IMR-90 (cell line): ENCODE measurements around the gene AVP. TPM values are rescaled to one million over a fixed set of nuclear protein-coding genes. Genes with fewer than 3 reads are reported as not detected.

Source experiments
- ATAC-seq: fragments of 200-7000 bp; cut with Tn5 transposase; 2 replicates; pipeline ENCODE4 v1.9.1; 2020; ENCODE audit warnings: low read depth, mild to moderate bottlenecking, moderate library complexity
- BruUV-seq: library from RNA; stranded (reverse); fragments of 400-500 nt; replicated peaks from 2 replicates; lab custom pipeline; 2021; lab: Mats Ljungman, UMichigan
- CTCF ChIA-PET: fragments of 300-600 bp; formaldehyde crosslinking; extraction: SDS; loops from one replicate; lab custom pipeline; 2021; ENCODE audit warnings: antibody characterized with exemption; lab: Yijun Ruan, JAX
- POLR2A ChIA-PET: fragments of 300-600 bp; sonication (Branson Sonifier 250); formaldehyde crosslinking; loops from one replicate; lab custom pipeline; 2022; ENCODE audit warnings: antibody characterized with exemption; ENCODE audit not compliant: unreplicated experiment; lab: Charles Lee
- DNase-seq: peaks from one replicate; pipeline ENCODE4 v3.0.0; 2013
- H2AFZ ChIP-seq: replicated peaks from 2 replicates; pipeline ENCODE3; 2013; ENCODE audit warnings: low read length, mild to moderate bottlenecking; ENCODE audit not compliant: poor library complexity
- H2AK5ac ChIP-seq: 2 replicates; pipeline ENCODE4 v1.6.1; 2013; ENCODE audit warnings: low read depth, low read length, inconsistent platforms
- H2AK9ac ChIP-seq: replicated peaks from 2 replicates; pipeline ENCODE3; 2013; ENCODE audit warnings: mild to moderate bottlenecking, low read depth, low read length, moderate library complexity; ENCODE audit not compliant: poor library complexity
- H2BK120ac ChIP-seq: 2 replicates; pipeline ENCODE4 v1.6.1; 2013; ENCODE audit warnings: low read depth, low read length, inconsistent platforms
- H2BK15ac ChIP-seq: 3 replicates; pipeline ENCODE4 v1.6.1; 2013; ENCODE audit warnings: low read depth, low read length, inconsistent platforms
- H2BK20ac ChIP-seq: 2 replicates; pipeline ENCODE4 v1.6.1; 2013; ENCODE audit warnings: low read depth, mild to moderate bottlenecking, inconsistent platforms, low read length, moderate library complexity
- H2BK5ac ChIP-seq: 2 replicates; pipeline ENCODE4 v1.6.1; 2013; ENCODE audit warnings: mild to moderate bottlenecking, low read depth, low read length, inconsistent platforms; ENCODE audit not compliant: poor library complexity, severe bottlenecking
- H3K14ac ChIP-seq: replicated peaks from 2 replicates; pipeline ENCODE4 v1.6.1; 2013; ENCODE audit warnings: low read depth, low read length, inconsistent platforms
- H3K18ac ChIP-seq: 2 replicates; pipeline ENCODE4 v1.6.1; 2013; ENCODE audit warnings: low read depth, low read length, control low read depth
- H3K23ac ChIP-seq: 2 replicates; pipeline ENCODE4 v1.6.1; 2013; ENCODE audit warnings: low read depth, low read length, inconsistent platforms
- H3K27ac ChIP-seq: 2 replicates; pipeline ENCODE4 v1.5.1; 2013; ENCODE audit warnings: mild to moderate bottlenecking, control low read depth, low read length; ENCODE audit not compliant: insufficient read depth
- H3K27me3 ChIP-seq: 2 replicates; pipeline ENCODE4 v1.6.1; 2013; ENCODE audit warnings: low read length; ENCODE audit not compliant: control insufficient read depth, insufficient read depth
- H3K36me3 ChIP-seq: 2 replicates; pipeline ENCODE4 v1.6.1; 2013; ENCODE audit warnings: low read length, mixed read lengths; ENCODE audit not compliant: control insufficient read depth, insufficient read depth
- H3K4ac ChIP-seq: 2 replicates; pipeline ENCODE4 v1.6.1; 2013; ENCODE audit warnings: low read depth, low read length, inconsistent platforms
- H3K4me1 ChIP-seq: 2 replicates; pipeline ENCODE4 v1.6.1; 2013; ENCODE audit warnings: low read length, mixed read lengths; ENCODE audit not compliant: control insufficient read depth, insufficient read depth
- H3K4me2 ChIP-seq: 2 replicates; pipeline ENCODE4 v1.6.1; 2013; ENCODE audit warnings: low read depth, mild to moderate bottlenecking, control low read depth, low read length, moderate library complexity
- H3K4me3 ChIP-seq: 2 replicates; pipeline ENCODE4 v1.5.1; 2013; ENCODE audit warnings: low read depth, mild to moderate bottlenecking, control low read depth, low read length, moderate library complexity; ENCODE audit not compliant: insufficient read depth
- H3K56ac ChIP-seq: 2 replicates; pipeline ENCODE4 v1.6.1; 2013; ENCODE audit warnings: low read length, inconsistent platforms; ENCODE audit not compliant: insufficient read depth; ENCODE audit errors: extremely low read depth
- H3K79me1 ChIP-seq, 2 experiments: 2 replicates each; pipeline ENCODE4 v1.6.1; 2013; ENCODE audit warnings: low read length in 2 of 2, inconsistent platforms in 1 of 2, low read depth in 1 of 2
- H3K9ac ChIP-seq: 2 replicates; pipeline ENCODE4 v1.6.1; 2013; ENCODE audit warnings: low read depth, low read length, control low read depth
- H3K9me1 ChIP-seq: 2 replicates; pipeline ENCODE4 v1.6.1; 2013; ENCODE audit warnings: low read length, inconsistent platforms; ENCODE audit not compliant: insufficient read depth
- H3K9me3 ChIP-seq: 2 replicates; pipeline ENCODE4 v1.6.1; 2013; ENCODE audit warnings: low read length; ENCODE audit not compliant: control insufficient read depth, insufficient read depth
- H4K20me1 ChIP-seq: 2 replicates; pipeline ENCODE4 v1.6.1; 2013; ENCODE audit warnings: low read length, inconsistent platforms; ENCODE audit not compliant: insufficient read depth
- H4K5ac ChIP-seq: 2 replicates; pipeline ENCODE4 v1.6.1; 2013; ENCODE audit warnings: mild to moderate bottlenecking, low read depth, low read length, control low read depth
- H4K8ac ChIP-seq, 2 experiments: 2 replicates each; pipeline ENCODE4 v1.6.1; 2013; ENCODE audit warnings: low read depth in 2 of 2, low read length in 2 of 2, control low read depth in 1 of 2, inconsistent platforms in 1 of 2
- H4K91ac ChIP-seq: 2 replicates; pipeline ENCODE4 v1.6.1; 2013; ENCODE audit warnings: low read depth, low read length, inconsistent platforms; ENCODE audit not compliant: insufficient read depth
- BHLHE40 ChIP-seq: fragments of 150-350 bp; IDR thresholded peaks from 2 replicates; pipeline ENCODE4 v1.6.1; 2016; ENCODE audit warnings: mild to moderate bottlenecking, low read depth, low read length
- CEBPB ChIP-seq: IDR thresholded peaks from 2 replicates; pipeline ENCODE4 v1.6.1; 2012; ENCODE audit warnings: low read depth, low read length, improper control_type of control experiment
- CHD1 ChIP-seq: IDR thresholded peaks from 2 replicates; pipeline ENCODE4 v1.6.1; 2012; ENCODE audit warnings: low read depth, low read length, improper control_type of control experiment
- FOS ChIP-seq: fragments of 150-350 bp; IDR thresholded peaks from 2 replicates; pipeline ENCODE4 v1.6.1; 2016; ENCODE audit warnings: low read depth, low read length
- MAFK ChIP-seq: IDR thresholded peaks from 2 replicates; pipeline ENCODE4 v1.6.1; 2012; ENCODE audit warnings: low read depth, low read length, improper control_type of control experiment
- MAZ ChIP-seq: IDR thresholded peaks from 2 replicates; pipeline ENCODE4 v1.6.1; 2012; ENCODE audit warnings: low read depth, mild to moderate bottlenecking, low read length, improper control_type of control experiment, moderate library complexity, borderline replicate concordance
- MXI1 ChIP-seq: IDR thresholded peaks from 2 replicates; pipeline ENCODE4 v1.6.1; 2012; ENCODE audit warnings: low read depth, mild to moderate bottlenecking, low read length, moderate library complexity, borderline replicate concordance
- NFE2L2 ChIP-seq: fragments of 150-350 bp; IDR thresholded peaks from 2 replicates; pipeline ENCODE4 v1.6.1; 2016; ENCODE audit warnings: low read depth, mild to moderate bottlenecking, low read length
- RCOR1 ChIP-seq: IDR thresholded peaks from 2 replicates; pipeline ENCODE4 v1.6.1; 2012; ENCODE audit warnings: mild to moderate bottlenecking, low read length, improper control_type of control experiment; ENCODE audit not compliant: insufficient replicate concordance
- RFX5 ChIP-seq: IDR thresholded peaks from 2 replicates; pipeline ENCODE4 v1.8.0; 2012; ENCODE audit warnings: low read depth, mild to moderate bottlenecking, low read length, moderate library complexity
- SMC3 ChIP-seq: fragments of 150-350 bp; IDR thresholded peaks from 2 replicates; pipeline ENCODE4 v1.6.1; 2016; ENCODE audit warnings: low read depth, mild to moderate bottlenecking, antibody characterized with exemption, low read length, moderate library complexity
- WGBS, 2 experiments: methylation state at CpG; one replicate each; pipeline versions ENCODE4 v1.1.5 to v1.1.7; 2013; ENCODE audit warnings: missing lambda C conversion rate in 2 of 2; ENCODE audit not compliant: insufficient read length in 1 of 2; ENCODE audit errors: extremely low coverage in 2 of 2; 5-methylcytosine and 5-hydroxymethylcytosine counted together
- dilution Hi-C: fragments of 300-500 bp; cut with HindIII; formaldehyde crosslinking; loops from one replicate; pipeline ENCODE4 v1.14.3; 2018; ENCODE audit warnings: low sequenced_read_pairs; ENCODE audit not compliant: unreplicated experiment
- in situ Hi-C: fragments of 300-500 bp; cut with MboI; formaldehyde crosslinking; loops from 3 replicates; pipeline ENCODE4 v1.14.3; 2019; ENCODE audit warnings: low sequenced_read_pairs, inconsistent platforms, mixed read lengths
- intact Hi-C: fragments of 100-400 bp; cut with micrococcal nuclease; formaldehyde crosslinking; loops from 2 replicates; pipeline ENCODE4 v1.10.0; 2022
- polyA plus RNA-seq, 3 experiments: library from polyadenylated mRNA; depleted of rRNA; stranded (reverse); fragments of >200 nt; gene quantifications; 2 replicates each; pipeline ENCODE4 v1.2.3, GENCODE V29; 2012; ENCODE audit warnings: low replicate concordance in 1 of 3
- total RNA-seq: library from RNA; depleted of rRNA; stranded (reverse); fragments of >200 nt; gene quantifications from 2 replicates; pipeline ENCODE4 v1.2.3, GENCODE V29; 2012
- TF ChIP-seq, protein P1 (sequence below): conservative IDR thresholded peaks from 2 replicates; pipeline ENCODE4 v1.5.1; 2012; ENCODE audit warnings: mild to moderate bottlenecking, low read depth, low read length, improper control_type of control experiment
- TF ChIP-seq, protein P2 (sequence below): fragments of 150-350 bp; IDR thresholded peaks from 2 replicates; pipeline ENCODE4 v1.6.1; 2016; ENCODE audit warnings: low read depth, mild to moderate bottlenecking, low read length, moderate library complexity, borderline replicate concordance
- TF ChIP-seq, protein P3 (sequence below): fragments of 150-350 bp; IDR thresholded peaks from 2 replicates; pipeline ENCODE4 v1.6.1; 2017; ENCODE audit warnings: mild to moderate bottlenecking, antibody characterized with exemption, low read length, low read depth

Gene AVP
- total and polyA plus RNA-seq, 2 of the 4 experiments (the other 2 are of a cell fraction), result not detected

DNA sequence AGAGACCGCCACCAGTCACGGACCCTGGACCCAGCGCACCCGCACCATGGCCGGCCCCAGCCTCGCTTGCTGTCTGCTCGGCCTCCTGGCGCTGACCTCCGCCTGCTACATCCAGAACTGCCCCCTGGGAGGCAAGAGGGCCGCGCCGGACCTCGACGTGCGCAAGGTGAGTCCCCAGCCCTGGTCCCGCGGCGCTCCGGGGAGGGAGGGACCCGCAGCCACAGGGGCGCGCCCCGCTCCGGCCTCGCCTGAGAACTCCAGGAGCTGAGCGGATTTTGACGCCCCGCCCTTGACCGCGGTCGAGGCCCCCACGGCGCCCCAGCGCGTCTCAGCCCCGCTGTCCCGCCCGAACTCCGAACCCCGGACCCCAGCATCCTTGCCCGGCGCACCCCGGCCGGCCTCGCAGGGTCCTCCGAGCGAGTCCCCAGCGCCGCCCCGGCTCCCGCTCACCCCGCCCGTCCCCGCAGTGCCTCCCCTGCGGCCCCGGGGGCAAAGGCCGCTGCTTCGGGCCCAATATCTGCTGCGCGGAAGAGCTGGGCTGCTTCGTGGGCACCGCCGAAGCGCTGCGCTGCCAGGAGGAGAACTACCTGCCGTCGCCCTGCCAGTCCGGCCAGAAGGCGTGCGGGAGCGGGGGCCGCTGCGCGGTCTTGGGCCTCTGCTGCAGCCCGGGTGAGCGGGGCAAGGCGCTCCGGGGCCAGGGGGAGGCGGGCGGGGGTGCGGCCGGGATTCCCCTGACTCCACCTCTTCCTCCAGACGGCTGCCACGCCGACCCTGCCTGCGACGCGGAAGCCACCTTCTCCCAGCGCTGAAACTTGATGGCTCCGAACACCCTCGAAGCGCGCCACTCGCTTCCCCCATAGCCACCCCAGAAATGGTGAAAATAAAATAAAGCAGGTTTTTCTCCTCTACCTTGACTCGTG, 12.7 kb downstream of the AVP start, which contains the start of gene OXT:
Gene OXT, plus strand, starts transcription at position 11 of the 920 bp plus-strand sequence. Its CDS starts 36 bp downstream, at position 47.
- Histone ChIP-seq H4K91ac (no peak within 1 kb of the TSS), H3K9ac (no peak within 1 kb of the TSS), H2BK15ac (no peak within 1 kb of the TSS), H3K9me3 (no peaks in the 10 kb centered on the region), H3K4ac (no peak within 1 kb of the TSS), H3K4me1 (peaks cover 2% of the 10 kb centered on the region), H3K23ac (no peak within 1 kb of the TSS), H2AK9ac (no peak within 1 kb of the TSS), H2BK5ac (no peak within 1 kb of the TSS), H4K20me1 (no peaks in the 10 kb centered on the region), H4K5ac (no peak within 1 kb of the TSS), H3K27me3 (peaks cover 32% of the 10 kb centered on the region), H4K8ac (no peak within 1 kb of the TSS), H2BK20ac (no peak within 1 kb of the TSS), H2BK120ac (no peak within 1 kb of the TSS), H3K14ac (no peak within 1 kb of the TSS), H2AFZ (peak within 1 kb of the TSS; percentile 75), H3K18ac (no peak within 1 kb of the TSS), H3K9me1 (peaks cover 4% of the 10 kb centered on the region; the same call in 1 of the 2 replicates), H3K4me3 (no peak within 1 kb of the TSS), H2AK5ac (no peak within 1 kb of the TSS; the same call in 1 of the 2 replicates), H3K4me2 (no peak within 1 kb of the TSS; the same call in 1 of the 2 replicates), H3K36me3 (no peaks in the 10 kb centered on the region), H3K27ac (no peak within 1 kb of the TSS), H3K56ac (no peak within 1 kb of the TSS), H3K79me1 (no peaks in the 10 kb centered on the region)
- ATAC-seq, result peak; percentile 24; the same call in 1 of the 2 replicates
- BruUV-seq, result no TSS peak
- POLR2A ChIA-PET, result no interaction called here
- in situ Hi-C loops, result no loop called here
- dilution Hi-C loops, result no loop called here
- intact Hi-C loops, result no loop called here
- CTCF ChIA-PET, result no interaction called here
- 37% methylated on average over 21 of the region's 95 CpGs; no CpG with 5 or more reads in 1 of the 2 experiments for WGBS, 2 experiments
- DNase-seq, result no peak
- TF ChIP-seq BHLHE40 (no peak), RCOR1 (no peak), NFE2L2 (no peak), MAZ (no peak), RFX5 (no peak), CHD1 (no peak), FOS (no peak), MAFK (no peak), SMC3 (no peak), MXI1 (no peak), CEBPB (no peak)
- TF ChIP-seq, protein P1, sequence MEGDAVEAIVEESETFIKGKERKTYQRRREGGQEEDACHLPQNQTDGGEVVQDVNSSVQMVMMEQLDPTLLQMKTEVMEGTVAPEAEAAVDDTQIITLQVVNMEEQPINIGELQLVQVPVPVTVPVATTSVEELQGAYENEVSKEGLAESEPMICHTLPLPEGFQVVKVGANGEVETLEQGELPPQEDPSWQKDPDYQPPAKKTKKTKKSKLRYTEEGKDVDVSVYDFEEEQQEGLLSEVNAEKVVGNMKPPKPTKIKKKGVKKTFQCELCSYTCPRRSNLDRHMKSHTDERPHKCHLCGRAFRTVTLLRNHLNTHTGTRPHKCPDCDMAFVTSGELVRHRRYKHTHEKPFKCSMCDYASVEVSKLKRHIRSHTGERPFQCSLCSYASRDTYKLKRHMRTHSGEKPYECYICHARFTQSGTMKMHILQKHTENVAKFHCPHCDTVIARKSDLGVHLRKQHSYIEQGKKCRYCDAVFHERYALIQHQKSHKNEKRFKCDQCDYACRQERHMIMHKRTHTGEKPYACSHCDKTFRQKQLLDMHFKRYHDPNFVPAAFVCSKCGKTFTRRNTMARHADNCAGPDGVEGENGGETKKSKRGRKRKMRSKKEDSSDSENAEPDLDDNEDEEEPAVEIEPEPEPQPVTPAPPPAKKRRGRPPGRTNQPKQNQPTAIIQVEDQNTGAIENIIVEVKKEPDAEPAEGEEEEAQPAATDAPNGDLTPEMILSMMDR, result no peak
- TF ChIP-seq, protein P2, sequence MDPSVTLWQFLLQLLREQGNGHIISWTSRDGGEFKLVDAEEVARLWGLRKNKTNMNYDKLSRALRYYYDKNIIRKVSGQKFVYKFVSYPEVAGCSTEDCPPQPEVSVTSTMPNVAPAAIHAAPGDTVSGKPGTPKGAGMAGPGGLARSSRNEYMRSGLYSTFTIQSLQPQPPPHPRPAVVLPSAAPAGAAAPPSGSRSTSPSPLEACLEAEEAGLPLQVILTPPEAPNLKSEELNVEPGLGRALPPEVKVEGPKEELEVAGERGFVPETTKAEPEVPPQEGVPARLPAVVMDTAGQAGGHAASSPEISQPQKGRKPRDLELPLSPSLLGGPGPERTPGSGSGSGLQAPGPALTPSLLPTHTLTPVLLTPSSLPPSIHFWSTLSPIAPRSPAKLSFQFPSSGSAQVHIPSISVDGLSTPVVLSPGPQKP, result no peak
- TF ChIP-seq, protein P3, sequence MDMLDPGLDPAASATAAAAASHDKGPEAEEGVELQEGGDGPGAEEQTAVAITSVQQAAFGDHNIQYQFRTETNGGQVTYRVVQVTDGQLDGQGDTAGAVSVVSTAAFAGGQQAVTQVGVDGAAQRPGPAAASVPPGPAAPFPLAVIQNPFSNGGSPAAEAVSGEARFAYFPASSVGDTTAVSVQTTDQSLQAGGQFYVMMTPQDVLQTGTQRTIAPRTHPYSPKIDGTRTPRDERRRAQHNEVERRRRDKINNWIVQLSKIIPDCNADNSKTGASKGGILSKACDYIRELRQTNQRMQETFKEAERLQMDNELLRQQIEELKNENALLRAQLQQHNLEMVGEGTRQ, result no peak
